ENCODE data around the gene ITPKC.

Gene ITPKC

DNA sequence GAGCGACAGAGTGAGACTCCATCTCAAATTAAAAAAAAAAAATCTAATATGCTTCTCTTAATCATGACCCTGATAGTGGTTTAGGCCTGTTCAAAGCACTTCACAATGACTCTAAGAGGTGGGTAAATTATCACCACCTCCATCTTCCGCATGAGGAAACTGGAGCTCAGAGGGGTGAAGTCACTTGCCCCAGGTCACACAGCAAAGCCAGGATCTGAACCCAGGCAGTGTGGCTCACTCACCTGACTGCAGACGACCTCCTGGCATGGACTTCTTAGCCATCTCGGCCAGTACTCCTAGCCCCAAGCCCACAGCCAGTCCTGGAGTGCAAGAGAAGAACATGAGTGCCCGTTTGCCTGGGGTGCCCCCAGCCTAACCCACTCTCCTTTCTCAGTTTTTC is 7.1 kb upstream of the ITPKC start:
- TF ChIP-seq, protein P1, sequence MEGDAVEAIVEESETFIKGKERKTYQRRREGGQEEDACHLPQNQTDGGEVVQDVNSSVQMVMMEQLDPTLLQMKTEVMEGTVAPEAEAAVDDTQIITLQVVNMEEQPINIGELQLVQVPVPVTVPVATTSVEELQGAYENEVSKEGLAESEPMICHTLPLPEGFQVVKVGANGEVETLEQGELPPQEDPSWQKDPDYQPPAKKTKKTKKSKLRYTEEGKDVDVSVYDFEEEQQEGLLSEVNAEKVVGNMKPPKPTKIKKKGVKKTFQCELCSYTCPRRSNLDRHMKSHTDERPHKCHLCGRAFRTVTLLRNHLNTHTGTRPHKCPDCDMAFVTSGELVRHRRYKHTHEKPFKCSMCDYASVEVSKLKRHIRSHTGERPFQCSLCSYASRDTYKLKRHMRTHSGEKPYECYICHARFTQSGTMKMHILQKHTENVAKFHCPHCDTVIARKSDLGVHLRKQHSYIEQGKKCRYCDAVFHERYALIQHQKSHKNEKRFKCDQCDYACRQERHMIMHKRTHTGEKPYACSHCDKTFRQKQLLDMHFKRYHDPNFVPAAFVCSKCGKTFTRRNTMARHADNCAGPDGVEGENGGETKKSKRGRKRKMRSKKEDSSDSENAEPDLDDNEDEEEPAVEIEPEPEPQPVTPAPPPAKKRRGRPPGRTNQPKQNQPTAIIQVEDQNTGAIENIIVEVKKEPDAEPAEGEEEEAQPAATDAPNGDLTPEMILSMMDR (IDR thresholded peaks at IDR 0.05; ENCODE audit: borderline replicate concordance, control extremely low read depth, extremely low read depth, insufficient read depth, missing control alignments): no peak
- DNase-seq (ENCODE audit: low spot score): no peak
- in situ Hi-C loops (cut with MboI; ENCODE audit: low sequenced_read_pairs, unreplicated experiment): no loop called here

GRCh38 chr19:40713939-40714338 is 3.0 kb upstream of the ITPKC start:
- TF ChIP-seq, protein P1 (IDR thresholded peaks at IDR 0.05; ENCODE audit: borderline replicate concordance, control extremely low read depth, extremely low read depth, insufficient read depth, missing control alignments): no peak
- DNase-seq (ENCODE audit: low spot score): no peak
- in situ Hi-C loops (cut with MboI; ENCODE audit: low sequenced_read_pairs, unreplicated experiment): no loop called here

DNA sequence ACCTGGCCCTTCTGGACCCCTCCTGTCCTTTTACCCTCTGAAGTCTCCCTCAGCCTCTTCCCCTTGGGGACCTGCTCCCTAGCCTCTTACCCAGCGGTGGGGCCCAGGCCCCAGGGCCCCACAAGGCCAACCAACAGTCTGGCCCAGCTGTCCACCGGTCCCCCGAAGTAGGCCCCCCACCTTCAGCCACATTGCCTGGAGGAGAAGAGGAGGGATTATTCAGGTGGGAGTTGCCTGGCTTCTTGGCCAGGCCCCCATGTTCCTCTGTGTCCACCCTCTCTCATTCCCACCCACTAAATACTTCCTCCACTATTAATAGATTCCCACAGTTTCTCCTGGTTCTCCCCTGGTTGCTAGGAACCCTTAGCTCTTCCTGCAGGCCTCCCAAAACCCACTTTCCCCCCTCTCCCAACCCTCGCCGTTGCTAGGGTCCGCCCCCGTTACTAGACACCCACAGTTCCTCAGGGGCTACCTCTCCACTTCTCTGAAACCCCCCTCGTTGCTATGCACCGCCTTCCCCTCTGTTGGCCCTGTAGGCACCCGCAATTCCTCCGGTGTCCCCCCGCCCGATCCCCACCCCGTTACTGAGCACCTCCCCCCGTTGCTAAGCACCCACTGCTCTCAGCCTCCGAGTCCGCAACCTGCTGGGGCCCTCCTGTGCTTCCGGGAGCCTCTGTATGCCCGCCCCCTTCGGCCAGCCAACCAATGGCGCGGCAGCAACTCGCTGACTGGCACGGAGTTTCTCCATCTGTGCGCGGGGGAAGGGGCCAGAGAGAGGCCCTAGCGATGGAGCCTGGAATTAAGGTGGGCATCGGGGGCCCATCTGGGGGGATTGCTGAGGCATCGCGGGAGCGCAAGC is 2.2 kb upstream of the ITPKC start:
- peak; percentile 96 for DNase-seq (ENCODE audit: low spot score)
- in situ Hi-C loops (cut with MboI; ENCODE audit: low sequenced_read_pairs, unreplicated experiment): no loop called here
- TF ChIP-seq, protein P1 (IDR thresholded peaks at IDR 0.05; ENCODE audit: borderline replicate concordance, control extremely low read depth, extremely low read depth, insufficient read depth, missing control alignments): no peak

DNA sequence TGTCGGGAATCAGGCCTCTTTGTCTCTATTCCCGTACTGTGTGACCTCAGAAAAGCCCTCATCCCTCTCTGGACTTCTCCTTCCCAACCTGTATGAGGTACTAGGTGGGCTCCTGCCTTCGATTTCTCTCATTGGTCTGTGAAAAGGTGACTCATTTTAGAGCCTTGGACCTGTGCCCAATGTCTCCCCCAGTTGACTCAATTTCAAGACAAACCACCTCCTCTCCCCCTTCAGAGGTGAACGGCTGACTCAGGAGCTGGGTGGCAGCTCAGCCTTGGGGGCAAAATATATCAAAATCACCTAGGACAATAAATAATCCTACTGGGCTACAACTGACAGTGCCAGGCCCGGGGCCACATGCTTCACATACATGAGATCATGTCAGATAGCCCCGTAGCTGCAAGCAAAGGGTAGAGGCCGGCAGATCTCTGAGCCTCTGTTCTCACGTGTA is 856 bp upstream of the ITPKC start:
- TF ChIP-seq, protein P1 (IDR thresholded peaks at IDR 0.05; ENCODE audit: borderline replicate concordance, control extremely low read depth, extremely low read depth, insufficient read depth, missing control alignments): no peak
- no peak for DNase-seq (ENCODE audit: low spot score)
- in situ Hi-C loops (cut with MboI; ENCODE audit: low sequenced_read_pairs, unreplicated experiment): no loop called here

GRCh38 chr19:40717325-40717879 is 490 bp downstream of the ITPKC start:
- TF ChIP-seq, protein P1 (IDR thresholded peaks at IDR 0.05; ENCODE audit: borderline replicate concordance, control extremely low read depth, extremely low read depth, insufficient read depth, missing control alignments): no peak
- in situ Hi-C loops (cut with MboI; ENCODE audit: low sequenced_read_pairs, unreplicated experiment): no loop called here
- DNase-seq (ENCODE audit: low spot score): no peak

DNA sequence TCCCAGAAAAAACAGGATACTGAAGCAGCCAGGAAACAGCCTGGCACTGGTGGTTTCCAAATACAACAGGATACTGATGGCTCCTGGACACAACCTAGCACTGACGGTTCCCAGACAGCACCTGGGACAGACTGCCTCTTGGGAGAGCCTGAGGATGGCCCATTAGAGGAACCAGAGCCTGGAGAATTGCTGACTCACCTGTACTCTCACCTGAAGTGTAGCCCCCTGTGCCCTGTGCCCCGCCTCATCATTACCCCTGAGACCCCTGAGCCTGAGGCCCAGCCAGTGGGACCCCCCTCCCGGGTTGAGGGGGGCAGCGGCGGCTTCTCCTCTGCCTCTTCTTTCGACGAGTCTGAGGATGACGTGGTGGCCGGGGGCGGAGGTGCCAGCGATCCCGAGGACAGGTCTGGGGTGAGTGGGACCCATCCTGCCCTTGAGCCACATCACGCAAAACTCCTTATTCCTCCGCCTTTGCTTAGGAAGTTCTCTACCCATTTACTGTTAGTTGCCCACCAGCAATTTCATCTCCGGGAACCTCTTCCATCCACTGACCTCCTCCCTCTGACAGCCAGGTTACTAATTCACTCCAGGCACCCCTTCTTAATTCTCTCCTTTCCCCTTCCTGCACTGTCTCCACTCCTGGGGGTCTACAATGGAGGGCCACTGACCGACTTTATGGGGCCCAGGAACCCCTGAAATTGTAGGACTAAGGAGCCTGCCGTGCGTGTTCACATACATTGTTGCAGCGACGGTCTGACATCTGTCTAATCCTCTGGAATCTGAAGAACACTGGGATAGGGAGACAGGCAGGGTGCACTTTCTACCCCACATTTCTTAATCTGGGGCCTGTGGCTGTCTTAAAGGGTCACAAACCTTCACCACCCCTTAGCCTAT is 1.2 kb downstream of the ITPKC start:
- DNase-seq (ENCODE audit: low spot score): no peak
- TF ChIP-seq, protein P1 (IDR thresholded peaks at IDR 0.05; ENCODE audit: borderline replicate concordance, control extremely low read depth, extremely low read depth, insufficient read depth, missing control alignments): no peak
- in situ Hi-C loops (cut with MboI; ENCODE audit: low sequenced_read_pairs, unreplicated experiment): no loop called here
